Suprapubic skin (tissue), 4 donors: ENCODE data around the gene RIN1.

Experiments used
- POLR2A ChIP-seq, 2 donors: fragments of 450-650 bp; IDR thresholded peaks; one replicate each; pipeline ENCODE4 v1.6.1; 2017; ENCODE audit warnings: antibody characterized with exemption in 2 of 2, mild to moderate bottlenecking in 2 of 2, moderate library complexity in 2 of 2
- POLR2AphosphoS5 ChIP-seq, 3 donors: sonication (generic); formaldehyde crosslinking; IDR thresholded peaks; one replicate each; pipeline ENCODE4 v1.6.1; 2017; ENCODE audit warnings: antibody characterized with exemption in 3 of 3
- TF ChIP-seq, protein P1 (sequence below), 2 donors: fragments of 200-600 bp in 1 of 2; fragments of 450-650 bp in 1 of 2; sonication (generic) in 1 of 2; IDR thresholded peaks; one replicate each; pipeline ENCODE4 v1.5.1; 2016 to 2019; ENCODE audit warnings: antibody characterized with exemption in 2 of 2, mild to moderate bottlenecking in 1 of 2, moderate library complexity in 1 of 2

DNA sequence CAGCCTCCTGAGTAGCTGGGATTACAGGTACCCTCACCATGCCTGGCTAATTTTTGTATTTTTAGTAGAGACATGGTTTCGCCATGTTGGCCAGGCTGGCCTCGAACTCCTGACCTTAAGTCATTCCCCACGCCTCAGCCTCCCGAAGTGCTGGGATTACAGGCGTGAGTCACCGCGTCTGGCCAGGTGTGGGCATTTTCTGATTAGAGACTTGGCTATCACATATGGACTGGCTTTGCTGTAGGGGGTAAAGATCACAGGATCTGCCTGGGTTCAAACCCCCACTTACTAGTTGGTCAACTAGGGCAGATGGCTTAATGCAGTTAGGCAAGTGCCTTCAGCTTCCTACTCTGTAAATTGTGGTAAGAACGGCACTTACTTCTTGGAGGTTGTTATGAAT, 25.9 kb downstream of the RIN1 start:
- TF ChIP-seq, protein P1, sequence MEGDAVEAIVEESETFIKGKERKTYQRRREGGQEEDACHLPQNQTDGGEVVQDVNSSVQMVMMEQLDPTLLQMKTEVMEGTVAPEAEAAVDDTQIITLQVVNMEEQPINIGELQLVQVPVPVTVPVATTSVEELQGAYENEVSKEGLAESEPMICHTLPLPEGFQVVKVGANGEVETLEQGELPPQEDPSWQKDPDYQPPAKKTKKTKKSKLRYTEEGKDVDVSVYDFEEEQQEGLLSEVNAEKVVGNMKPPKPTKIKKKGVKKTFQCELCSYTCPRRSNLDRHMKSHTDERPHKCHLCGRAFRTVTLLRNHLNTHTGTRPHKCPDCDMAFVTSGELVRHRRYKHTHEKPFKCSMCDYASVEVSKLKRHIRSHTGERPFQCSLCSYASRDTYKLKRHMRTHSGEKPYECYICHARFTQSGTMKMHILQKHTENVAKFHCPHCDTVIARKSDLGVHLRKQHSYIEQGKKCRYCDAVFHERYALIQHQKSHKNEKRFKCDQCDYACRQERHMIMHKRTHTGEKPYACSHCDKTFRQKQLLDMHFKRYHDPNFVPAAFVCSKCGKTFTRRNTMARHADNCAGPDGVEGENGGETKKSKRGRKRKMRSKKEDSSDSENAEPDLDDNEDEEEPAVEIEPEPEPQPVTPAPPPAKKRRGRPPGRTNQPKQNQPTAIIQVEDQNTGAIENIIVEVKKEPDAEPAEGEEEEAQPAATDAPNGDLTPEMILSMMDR (IDR thresholded peaks at IDR 0.05) = no peak
- no peak for TF ChIP-seq POLR2A (IDR thresholded peaks at IDR 0.05)
- TF ChIP-seq POLR2AphosphoS5 (IDR thresholded peaks at IDR 0.05) = no peak
